T-cell (primary cell): Measurements from ENCODE around the gene GPT2. TPM values are rescaled to one million over a fixed set of nuclear protein-coding genes. Genes with fewer than 3 reads are reported as not detected.

Experiments used
- ATAC-seq, 4 experiments: fragments of 200-7000 bp in 3 of 4; fragments of 150-1000 bp in 1 of 4; cut with Tn5 transposase; replicated peaks in 1 of 4; 1 replicate in 3 of 4; 2 replicates in 1 of 4; pipeline ENCODE4 v1.10.0; 2021; ENCODE audit warnings: moderate library complexity in 3 of 4, mild to moderate bottlenecking in 2 of 4, moderate number of reproducible peaks in 1 of 4
- CTCF ChIA-PET, 2 donors: fragments of 300-600 bp; sonication (Branson Sonifier 250); formaldehyde crosslinking; loops; one replicate each; lab custom pipeline; 2022; ENCODE audit warnings: antibody characterized with exemption in 2 of 2; lab: Charles Lee
- POLR2A ChIA-PET, 2 donors: fragments of 300-600 bp; sonication (Branson Sonifier 250); formaldehyde crosslinking; loops; one replicate each; lab custom pipeline; 2022; ENCODE audit warnings: antibody characterized with exemption in 2 of 2; lab: Charles Lee
- DNase-seq, 35 experiments: peaks; one replicate each; pipeline versions ENCODE4 v3.0.0 to v3.0.0-alpha.2; 2013 to 2023
- H3K27ac ChIP-seq: one replicate; pipeline ENCODE4 v1.5.1; 2013; ENCODE audit warnings: low read length
- H3K27me3 ChIP-seq, 2 experiments: replicated peaks in 1 of 2; 1 replicate in 1 of 2; 2 replicates in 1 of 2; pipeline versions ENCODE4 v1.6.1 to v1.7.0; 2013; ENCODE audit warnings: low read length in 1 of 2, mixed read lengths in 1 of 2; ENCODE audit not compliant: control insufficient read depth in 2 of 2, insufficient read depth in 2 of 2; ENCODE audit errors: extremely low read depth in 1 of 2
- H3K36me3 ChIP-seq, 2 donors: 1 replicate in 1 of 2; 2 replicates in 1 of 2; pipeline versions ENCODE4 v1.6.1 to v1.7.0; 2013; ENCODE audit warnings: low read length in 1 of 2; ENCODE audit not compliant: control insufficient read depth in 2 of 2, insufficient read depth in 1 of 2; ENCODE audit errors: extremely low read depth in 1 of 2
- H3K4me1 ChIP-seq, 2 experiments: 1 replicate in 1 of 2; 2 replicates in 1 of 2; pipeline versions ENCODE4 v1.6.1 to v1.7.0; 2013; ENCODE audit warnings: low read length in 2 of 2, mixed read lengths in 1 of 2; ENCODE audit not compliant: insufficient read depth in 2 of 2, control insufficient read depth in 1 of 2; ENCODE audit errors: extremely low read depth in 1 of 2
- H3K4me3 ChIP-seq, 2 donors: 1 replicate in 1 of 2; 2 replicates in 1 of 2; pipeline versions ENCODE4 v1.5.1 to v1.7.0; 2013; ENCODE audit warnings: mild to moderate bottlenecking in 2 of 2, low read length in 1 of 2, moderate library complexity in 1 of 2; ENCODE audit not compliant: control insufficient read depth in 1 of 2; ENCODE audit errors: extremely low read depth in 1 of 2
- H3K9me3 ChIP-seq: 2 replicates; pipeline ENCODE4 v1.7.0; 2013
- H3K27ac Mint-ChIP-seq, 2 donors: one replicate each; pipeline ENCODE4 v1.8.0; 2020 to 2021; ENCODE audit warnings: mild to moderate bottlenecking in 2 of 2, mixed read lengths in 2 of 2
- H3K27me3 Mint-ChIP-seq, 2 donors: one replicate each; pipeline ENCODE4 v1.8.0; 2021 to 2022; ENCODE audit warnings: mixed read lengths in 2 of 2
- H3K36me3 Mint-ChIP-seq: one replicate; pipeline ENCODE4 v1.8.0; 2021; ENCODE audit warnings: mixed read lengths
- H3K4me1 Mint-ChIP-seq, 3 donors: one replicate each; pipeline ENCODE4 v1.8.0; 2020 to 2022; ENCODE audit warnings: mixed read lengths in 3 of 3, mild to moderate bottlenecking in 1 of 3
- H3K4me3 Mint-ChIP-seq, 3 donors: one replicate each; pipeline ENCODE4 v1.8.0; 2020 to 2022; ENCODE audit warnings: mild to moderate bottlenecking in 3 of 3, mixed read lengths in 3 of 3, moderate library complexity in 3 of 3
- H3K9me3 Mint-ChIP-seq, 3 donors: one replicate each; pipeline ENCODE4 v1.8.0; 2020 to 2022; ENCODE audit warnings: mixed read lengths in 3 of 3
- WGBS: methylation state at CpG from one replicate; pipeline ENCODE4 v1.1.5; 2013; ENCODE audit warnings: missing lambda C conversion rate; ENCODE audit not compliant: insufficient coverage; 5-methylcytosine and 5-hydroxymethylcytosine counted together
- total RNA-seq, 35 experiments: library from RNA in 6 of 35; stranded (reverse) in 6 of 35; fragments of 120-200 nt in 1 of 35; gene quantifications; one replicate each; pipeline versions ENCODE4 v1.2.1 to v1.2.4 and lab custom pipeline; 2013 to 2026

The GPT2 gene
- total RNA-seq, 5 donors from 2014 or later (not counting 1 experiment from before 2014, with no cell fraction given): 0.40 to 4.7 (median 2.1) TPM

DNA sequence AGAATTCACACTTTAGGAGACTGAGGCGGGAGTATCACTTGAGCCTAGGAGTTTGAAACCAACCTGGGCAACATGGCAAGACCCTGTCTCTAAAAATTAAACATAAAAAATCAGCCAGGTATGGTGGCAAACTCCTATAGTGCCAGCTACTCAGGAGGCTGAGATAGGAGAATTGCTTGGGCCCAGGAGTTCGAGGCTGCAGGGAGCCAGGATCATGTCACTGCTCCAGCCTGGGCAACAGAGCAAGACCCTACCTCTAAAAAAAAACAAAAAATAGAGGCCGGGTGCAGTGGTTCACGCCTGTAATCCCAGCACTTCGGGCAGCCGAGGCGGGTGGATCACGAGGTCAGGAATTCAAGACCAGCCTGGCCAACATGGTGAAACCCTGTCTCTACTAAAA is 8.9 kb upstream of the GPT2 start:
- DNase-seq: no peak
- H3K27me3 ChIP-seq: no peaks in the 10 kb centered on the region
- H3K9me3 ChIP-seq: no peaks in the 10 kb centered on the region
- no peak for ATAC-seq
- no peak overlapping the region for H3K4me3 ChIP-seq
- Mint-ChIP-seq H3K4me1 (no peaks in the 10 kb centered on the region), H3K9me3 (no peaks in the 10 kb centered on the region), H3K27me3 (peaks cover 2 to 6% of the 10 kb centered on the region in 2 donors), H3K4me3 (no peak overlapping the region), H3K27ac (no peak overlapping the region), H3K36me3 (no peaks in the 10 kb centered on the region)
- no peaks in the 10 kb centered on the region for H3K4me1 ChIP-seq
- WGBS: 50% methylated on average over 1 of the region's 8 CpGs
- POLR2A ChIA-PET: interaction anchor here in 1 of 2 donors (0.6 kb wide), 1 partner anchor 1311 kb away, joined by 3 read pairs; no protein-coding TSS in a partner anchor
- CTCF ChIA-PET: no interaction called here
- H3K27ac ChIP-seq: no peak overlapping the region
- no peaks in the 10 kb centered on the region for H3K36me3 ChIP-seq

DNA sequence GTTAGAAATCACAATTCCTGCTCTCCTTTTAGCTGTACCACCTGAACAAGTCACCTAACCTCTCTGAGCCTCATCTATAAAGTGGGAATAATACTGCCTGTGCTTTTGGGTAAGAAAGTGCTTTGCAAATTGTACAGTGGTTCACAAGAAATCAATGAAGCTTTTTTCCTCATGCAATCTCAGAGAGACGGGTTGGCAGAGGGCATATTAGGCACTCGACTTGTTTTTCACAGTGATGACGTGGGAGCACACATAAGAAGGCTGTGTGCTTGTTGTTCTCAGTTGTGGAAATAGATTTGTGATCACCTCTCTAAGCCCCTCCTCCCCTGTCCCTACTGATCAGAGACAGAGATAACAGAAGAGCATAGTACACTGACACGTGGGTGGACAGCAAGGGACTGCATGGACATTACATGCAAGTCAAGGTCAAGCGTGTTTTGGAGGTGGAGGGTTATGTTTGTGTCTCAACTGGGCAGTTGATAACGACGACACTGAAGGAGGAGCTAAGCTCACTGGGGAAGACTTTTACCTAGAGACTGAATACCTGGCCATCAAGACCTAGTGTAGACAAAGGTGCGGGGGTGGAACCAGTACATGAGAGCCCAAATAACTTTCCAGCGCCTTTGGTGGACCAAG is 1.7 kb upstream of the GPT2 start:
- H3K4me3 ChIP-seq: no peak overlapping the region
- peaks cover 7 to 11% of the 10 kb centered on the region in 2 donors for H3K27me3 Mint-ChIP-seq
- CTCF ChIA-PET: interaction anchor here in 1 of 2 donors (0.9 kb wide), 1 partner anchor 26 kb away, joined by 3 read pairs; no protein-coding TSS in a partner anchor
- H3K4me1 ChIP-seq: peaks cover 0 to 17% of the 10 kb centered on the region in 2 experiments
- H3K27ac ChIP-seq: no peak overlapping the region
- peaks cover 3 to 31% of the 10 kb centered on the region in 2 experiments for H3K27me3 ChIP-seq
- no peaks in the 10 kb centered on the region for H3K36me3 ChIP-seq
- H3K36me3 Mint-ChIP-seq: no peaks in the 10 kb centered on the region
- peak overlapping the region; percentile 7 to 84 (median 11) for H3K4me3 Mint-ChIP-seq
- 93% methylated on average over 4 of the region's 9 CpGs for WGBS
- H3K9me3 Mint-ChIP-seq: no peaks in the 10 kb centered on the region
- no peak for ATAC-seq
- H3K4me1 Mint-ChIP-seq: peaks cover 5 to 13% (median 11%) of the 10 kb centered on the region in 3 donors
- POLR2A ChIA-PET: no interaction called here
- no peaks in the 10 kb centered on the region for H3K9me3 ChIP-seq
- H3K27ac Mint-ChIP-seq: no peak overlapping the region
- DNase-seq: no peak

DNA sequence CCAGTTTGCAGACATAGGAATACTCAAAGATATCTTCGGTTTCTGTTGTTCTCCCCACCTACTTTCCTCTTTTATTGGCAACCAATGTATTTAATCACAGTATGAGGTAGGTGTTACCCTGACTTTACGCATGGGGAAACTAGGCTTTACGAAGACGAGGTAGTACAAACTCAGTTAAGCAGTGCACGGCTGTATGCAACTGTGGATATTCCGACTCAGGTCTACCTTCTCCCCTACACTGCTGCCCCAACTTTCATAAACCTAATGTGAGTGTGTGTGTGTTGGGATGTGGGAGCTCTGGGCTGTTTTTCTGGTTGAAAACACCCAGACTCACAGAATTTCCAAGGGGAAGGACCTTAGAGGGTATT is 1.2 kb upstream of the GPT2 start:
- DNase-seq (no peak), ATAC-seq (no peak)
- H3K27me3 ChIP-seq: peaks cover 3 to 35% of the 10 kb centered on the region in 2 experiments
- H3K36me3 ChIP-seq: no peaks in the 10 kb centered on the region
- H3K4me3 ChIP-seq: no peak overlapping the region
- ChIA-PET CTCF (no interaction called here), POLR2A (no interaction called here)
- no peak overlapping the region for H3K27ac Mint-ChIP-seq
- H3K27me3 Mint-ChIP-seq: peaks cover 7 to 11% of the 10 kb centered on the region in 2 donors
- H3K4me1 Mint-ChIP-seq: peaks cover 5 to 13% (median 11%) of the 10 kb centered on the region in 3 donors
- no peaks in the 10 kb centered on the region for H3K9me3 ChIP-seq
- WGBS: no CpG with 5 or more reads among the region's 6 CpGs
- H3K36me3 Mint-ChIP-seq: no peaks in the 10 kb centered on the region
- peak overlapping the region; percentile 79 to 84 (median 84) for H3K4me3 Mint-ChIP-seq
- H3K27ac ChIP-seq: no peak overlapping the region
- peaks cover 0 to 17% of the 10 kb centered on the region in 2 experiments for H3K4me1 ChIP-seq
- no peaks in the 10 kb centered on the region for H3K9me3 Mint-ChIP-seq

- Mint-ChIP-seq H3K36me3 (no peaks in the 10 kb centered on the region), H3K27ac (peak overlapping the region in 1 of 2 donors; percentile 22), H3K4me1 (peaks cover 5 to 13% (median 11%) of the 10 kb centered on the region in 3 donors), H3K9me3 (no peaks in the 10 kb centered on the region), H3K4me3 (peak overlapping the region; percentile 79 to 84 (median 84)), H3K27me3 (peaks cover 7 to 11% of the 10 kb centered on the region in 2 donors)
- WGBS: 42% methylated on average over 7 of the region's 10 CpGs
- Histone ChIP-seq H3K27ac (no peak overlapping the region), H3K9me3 (no peaks in the 10 kb centered on the region), H3K27me3 (peaks cover 3 to 35% of the 10 kb centered on the region in 2 experiments), H3K36me3 (no peaks in the 10 kb centered on the region), H3K4me3 (peak overlapping the region; percentile 62 to 67), H3K4me1 (peaks cover 0 to 17% of the 10 kb centered on the region in 2 experiments)
- DNase-seq (no peak), ATAC-seq (no peak)
- CTCF ChIA-PET: interaction anchor here in 1 of 2 donors (0.6 kb wide), 1 partner anchor 51 kb away, joined by 5 read pairs; no protein-coding TSS in a partner anchor
- POLR2A ChIA-PET: interaction anchor here in 1 of 2 donors (0.5 kb wide), 1 partner anchor 54 kb away, joined by 16 read pairs; no protein-coding TSS in a partner anchor
Observed at GRCh38 chr16:46883353-46883689, 841 bp upstream of the GPT2 start.

- CTCF ChIA-PET: no interaction called here
- no peak overlapping the region for H3K27ac Mint-ChIP-seq
- H3K36me3 Mint-ChIP-seq: no peaks in the 10 kb centered on the region
- H3K4me1 Mint-ChIP-seq: peaks cover 5 to 13% (median 11%) of the 10 kb centered on the region in 3 donors
- peaks cover 3 to 35% of the 10 kb centered on the region in 2 experiments for H3K27me3 ChIP-seq
- no peak overlapping the region for H3K27ac ChIP-seq
- H3K36me3 ChIP-seq: no peaks in the 10 kb centered on the region
- H3K4me1 ChIP-seq: peaks cover 0 to 17% of the 10 kb centered on the region in 2 experiments
- peaks cover 7 to 11% of the 10 kb centered on the region in 2 donors for H3K27me3 Mint-ChIP-seq
- peak overlapping the region; percentile 62 to 67 for H3K4me3 ChIP-seq
- ATAC-seq (peak; percentile 22 to 45 (median 33)), DNase-seq (peak in 7 of 35 experiments; percentile 5 to 32 (median 7))
- H3K4me3 Mint-ChIP-seq: peak overlapping the region; percentile 79 to 84 (median 84)
- H3K9me3 Mint-ChIP-seq: no peaks in the 10 kb centered on the region
- no peaks in the 10 kb centered on the region for H3K9me3 ChIP-seq
- 8% methylated on average over 70 of the region's 72 CpGs for whole genome bisulfite sequencing
- POLR2A ChIA-PET: interaction anchor here in 1 of 2 donors (0.6 kb wide), 1 partner anchor 55 kb away, joined by 5 read pairs; no protein-coding TSS in a partner anchor
Observed at GRCh38 chr16:46884513-46885293, 541 bp downstream of the GPT2 start.
